ENCODE data around the gene HCRTR1. TPM values are rescaled to one million over a fixed set of nuclear protein-coding genes. Genes with fewer than 3 reads are reported as not detected.

HCRTR1 gene
- total RNA-seq, 6 donors from 2014 or later, result 2.1 TPM; not detected in 5

DNA sequence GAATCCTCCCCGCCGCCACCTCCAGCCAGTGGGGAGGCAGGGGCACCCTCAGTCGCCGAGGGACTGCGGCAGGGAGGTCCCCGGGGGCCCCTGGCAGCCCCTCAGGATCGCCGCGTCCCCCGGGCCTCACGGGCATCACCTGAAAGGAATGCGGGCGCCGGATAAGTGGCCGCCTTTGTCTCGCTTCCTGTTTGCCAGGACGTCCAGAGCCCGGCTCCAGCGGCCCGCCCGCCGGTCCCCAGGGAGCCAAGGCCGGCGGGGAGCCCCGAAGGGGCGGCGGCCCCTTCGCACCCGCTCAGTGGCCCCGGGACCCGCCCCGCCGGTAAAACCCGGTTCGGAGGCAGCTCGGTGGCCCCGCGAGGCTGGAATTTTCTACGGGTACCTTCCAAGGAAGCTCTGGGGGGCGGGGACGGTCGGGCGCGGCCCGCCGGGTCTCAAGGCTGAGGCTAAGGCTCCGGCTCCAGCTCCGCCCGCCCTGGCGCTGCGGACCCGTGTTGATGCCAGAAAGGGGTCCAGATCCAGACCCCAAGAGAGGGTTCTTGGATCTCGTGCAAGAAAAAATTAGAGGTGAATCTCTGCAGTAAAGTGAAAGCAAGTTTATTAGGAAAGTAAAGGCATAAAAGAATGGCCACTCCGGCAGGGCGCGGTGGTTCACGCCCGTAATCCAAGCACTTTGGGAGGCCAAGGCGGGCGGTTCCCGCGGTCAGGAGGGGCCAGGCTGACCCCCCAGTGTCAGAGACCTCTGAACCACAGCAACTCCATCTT lies 28.6 kb upstream of the HCRTR1 start:
- Histone ChIP-seq H3K27me3 (no peaks in the 10 kb centered on the region), H3K4me3 (peak overlapping the region in 3 of 4 donors; percentile 34 to 50 (median 46)), H3K36me3 (peaks cover 0 to 33% (median 13%) of the 10 kb centered on the region in 4 donors), H3K9me3 (no peaks in the 10 kb centered on the region), H3K27ac (peak overlapping the region; percentile 85 to 92 (median 90)), H3K4me1 (peaks cover 44 to 60% (median 51%) of the 10 kb centered on the region in 4 donors)
- WGBS, 2 donors, result 32 to 37% methylated on average over 17 to 24 of the region's 62 CpGs
- peak; percentile 47 to 51 for ATAC-seq (ENCODE audit: low FRiP score in 2 of 2)
- DNase-seq, result peak; percentile 69 to 91
- TF ChIP-seq POLR2AphosphoS5 (IDR thresholded peaks at IDR 0.05), result peak; percentile 19 to 53
- peak in 2 of 4 donors; percentile 82 to 83 for TF ChIP-seq EP300 (IDR thresholded peaks at IDR 0.05)
- peak in 1 of 6 experiments; percentile 9 for TF ChIP-seq CTCF (IDR thresholded peaks at IDR 0.05)
- TF ChIP-seq POLR2A (IDR thresholded peaks at IDR 0.05), result peak in 2 of 4 donors; percentile 47

DNA sequence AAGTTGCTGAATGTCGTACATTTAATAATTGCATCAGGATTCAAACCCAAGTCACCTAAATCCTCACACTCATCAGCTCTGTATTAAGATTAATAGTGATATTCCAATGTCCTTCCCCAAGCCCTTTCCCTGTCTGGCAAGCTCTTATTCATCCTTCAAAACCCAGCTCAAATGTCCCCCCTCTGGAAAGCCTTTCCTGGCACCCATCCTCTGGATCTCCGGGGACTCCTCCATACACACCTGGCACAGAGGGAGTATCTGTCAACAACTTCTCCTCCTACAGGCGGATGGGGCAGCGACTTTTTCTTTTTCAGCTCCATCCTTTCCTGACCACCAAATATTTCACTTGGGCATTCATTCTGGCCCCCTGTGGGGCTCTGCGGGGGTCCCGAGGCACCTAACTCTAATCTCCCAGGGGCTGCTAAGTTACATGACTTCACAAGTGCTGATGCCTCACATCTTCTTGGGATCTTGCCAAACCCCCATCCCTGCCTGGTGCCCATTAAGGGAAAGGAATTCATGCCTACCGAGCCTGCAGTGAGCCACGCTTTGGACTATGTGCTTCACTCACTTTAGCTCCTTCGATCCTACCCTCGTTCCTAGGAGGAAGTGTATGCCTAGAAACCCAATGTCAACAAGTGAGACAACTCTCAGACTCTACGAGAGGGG lies 25.9 kb upstream of the HCRTR1 start:
- no peak overlapping the region for H3K4me3 ChIP-seq
- TF ChIP-seq CTCF (IDR thresholded peaks at IDR 0.05) (no peak), POLR2AphosphoS5 (IDR thresholded peaks at IDR 0.05) (no peak), EP300 (IDR thresholded peaks at IDR 0.05) (no peak), POLR2A (IDR thresholded peaks at IDR 0.05) (no peak)
- H3K4me1 ChIP-seq, result peaks cover 31 to 45% (median 37%) of the 10 kb centered on the region in 4 donors
- peaks cover 0 to 9% (median 0%) of the 10 kb centered on the region in 4 donors for H3K36me3 ChIP-seq
- no peaks in the 10 kb centered on the region for H3K9me3 ChIP-seq
- no peak for ATAC-seq (ENCODE audit: low FRiP score in 2 of 2)
- no peak overlapping the region for H3K27ac ChIP-seq
- DNase-seq, result no peak
- WGBS, 2 donors, result 68 to 71% methylated on average over 11 of the region's 11 CpGs
- no peaks in the 10 kb centered on the region for H3K27me3 ChIP-seq

- Histone ChIP-seq H3K36me3 (peaks cover 0 to 5% (median 0%) of the 10 kb centered on the region in 4 donors), H3K27ac (no peak overlapping the region), H3K27me3 (no peaks in the 10 kb centered on the region), H3K9me3 (no peaks in the 10 kb centered on the region), H3K4me1 (peaks cover 26 to 40% (median 32%) of the 10 kb centered on the region in 4 donors), H3K4me3 (no peak overlapping the region)
- DNase-seq (no peak), ATAC-seq (ENCODE audit: low FRiP score in 2 of 2) (no peak)
- TF ChIP-seq CTCF (IDR thresholded peaks at IDR 0.05) (no peak), POLR2AphosphoS5 (IDR thresholded peaks at IDR 0.05) (no peak), POLR2A (IDR thresholded peaks at IDR 0.05) (no peak), EP300 (IDR thresholded peaks at IDR 0.05) (no peak)
Observed at GRCh38 chr1:31592132-31592531, 25.4 kb upstream of the HCRTR1 start.

DNA sequence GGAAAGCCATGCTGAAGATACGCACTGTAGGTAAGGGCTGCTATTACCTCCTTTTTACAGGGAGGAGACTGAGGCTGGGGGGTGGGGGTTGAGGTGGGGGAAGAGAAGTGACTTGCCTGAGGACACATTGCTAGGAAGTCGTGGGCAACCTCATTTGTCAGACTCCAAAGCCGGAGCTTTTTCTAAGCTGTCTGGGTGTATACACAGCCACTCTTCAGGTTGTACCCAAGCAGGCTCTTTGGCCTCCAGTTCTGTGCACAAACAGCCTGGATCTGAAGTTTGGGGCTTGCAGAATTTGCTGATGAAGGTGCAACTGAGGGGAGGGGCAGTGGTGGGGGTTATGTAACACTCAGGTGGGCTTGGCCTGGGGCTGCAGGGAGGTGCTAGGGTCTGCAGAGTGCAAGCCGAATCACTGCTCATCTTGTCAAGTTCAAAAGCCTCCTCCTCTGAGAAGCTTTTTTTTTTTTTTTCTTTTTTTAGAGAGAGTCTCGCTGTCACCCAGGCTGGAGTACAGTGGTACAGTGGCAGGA lies 24.3 kb upstream of the HCRTR1 start:
- no peaks in the 10 kb centered on the region for H3K9me3 ChIP-seq

More for the DNA sequence above, 24.3 kb upstream of the HCRTR1 start:
- no peaks in the 10 kb centered on the region for H3K27me3 ChIP-seq
- TF ChIP-seq POLR2AphosphoS5 (IDR thresholded peaks at IDR 0.05) (no peak), CTCF (IDR thresholded peaks at IDR 0.05) (no peak), POLR2A (IDR thresholded peaks at IDR 0.05) (no peak), EP300 (IDR thresholded peaks at IDR 0.05) (no peak)
- H3K27ac ChIP-seq, result no peak overlapping the region
- no peak overlapping the region for H3K4me3 ChIP-seq
- DNase-seq, result no peak
- no peak for ATAC-seq (ENCODE audit: low FRiP score in 2 of 2)
- peaks cover 16 to 29% (median 21%) of the 10 kb centered on the region in 4 donors for H3K4me1 ChIP-seq
- WGBS, 2 donors, result 72 to 95% methylated on average over 3 to 5 of the region's 5 CpGs
- H3K36me3 ChIP-seq, result no peaks in the 10 kb centered on the region

All from upper lobe of left lung (tissue), 6 donors.